Keratinocyte (primary cell): Measurements from ENCODE around the gene PLEK. TPM values are rescaled to one million over a fixed set of nuclear protein-coding genes. Genes with fewer than 3 reads are reported as not detected.

Experiments used
- DNase-seq: peaks from one replicate; pipeline ENCODE4 v3.0.0-alpha.2; 2011; ENCODE audit warnings: low read depth, missing footprints, low spot score
- FAIRE-seq: peaks from 2 replicates; lab custom pipeline; 2011; peaks lifted over from hg19 to GRCh38; lab: Jason Lieb, UNC
- H2AFZ ChIP-seq: 2 replicates; pipeline ENCODE4 v1.6.0; 2012; ENCODE audit warnings: low read length, control low read depth, inconsistent platforms; ENCODE audit not compliant: control insufficient read depth
- H3K27ac ChIP-seq: 2 replicates; pipeline ENCODE4 v1.5.1; 2011; ENCODE audit warnings: low read length; ENCODE audit not compliant: control insufficient read depth, insufficient read depth
- H3K27me3 ChIP-seq: 3 replicates; pipeline ENCODE4 v1.6.0; 2011; ENCODE audit warnings: low read length; ENCODE audit not compliant: control insufficient read depth, insufficient read depth; ENCODE audit errors: extremely low read depth
- H3K36me3 ChIP-seq, 2 experiments: 2 replicates in 1 of 2; 3 replicates in 1 of 2; pipeline ENCODE4 v1.5.1; 2011; ENCODE audit warnings: low read length in 2 of 2, mild to moderate bottlenecking in 1 of 2; ENCODE audit not compliant: control insufficient read depth in 2 of 2, insufficient read depth in 2 of 2; ENCODE audit errors: extremely low read depth in 1 of 2
- H3K4me1 ChIP-seq: 3 replicates; pipeline ENCODE4 v1.5.1; 2011; ENCODE audit warnings: low read length; ENCODE audit not compliant: control insufficient read depth, insufficient read depth; ENCODE audit errors: extremely low read depth
- H3K4me2 ChIP-seq: 3 replicates; pipeline ENCODE4 v1.6.0; 2011; ENCODE audit warnings: low read depth, low read length; ENCODE audit not compliant: control insufficient read depth, insufficient read depth; ENCODE audit errors: extremely low read depth
- H3K4me3 ChIP-seq, 3 experiments: fragments of 200-600 bp in 1 of 3; sonication (generic) in 1 of 3; 2 replicates in 2 of 3; 3 replicates in 1 of 3; pipeline ENCODE4 v1.5.1; 2011 to 2016; ENCODE audit warnings: low read length in 3 of 3, mild to moderate bottlenecking in 3 of 3, control low read depth in 2 of 3, inconsistent platforms in 1 of 3, low read depth in 1 of 3, mixed read lengths in 1 of 3, mixed run types in 1 of 3, moderate library complexity in 1 of 3; ENCODE audit not compliant: control insufficient read depth in 2 of 3, insufficient read depth in 2 of 3; ENCODE audit errors: extremely low read depth in 1 of 3
- H3K79me2 ChIP-seq: 2 replicates; pipeline ENCODE4 v1.6.0; 2012; ENCODE audit warnings: low read length; ENCODE audit not compliant: control insufficient read depth, insufficient read depth
- H3K9ac ChIP-seq: 3 replicates; pipeline ENCODE4 v1.6.0; 2011; ENCODE audit warnings: low read length; ENCODE audit not compliant: control insufficient read depth, insufficient read depth; ENCODE audit errors: extremely low read depth
- H3K9me1 ChIP-seq: 3 replicates; pipeline ENCODE4 v1.6.0; 2011; ENCODE audit warnings: low read length; ENCODE audit not compliant: control insufficient read depth, insufficient read depth; ENCODE audit errors: extremely low read depth
- H3K9me3 ChIP-seq: 2 replicates; pipeline ENCODE4 v1.5.1; 2012; ENCODE audit warnings: low read depth, low read length; ENCODE audit not compliant: control insufficient read depth
- H4K20me1 ChIP-seq: 3 replicates; pipeline ENCODE4 v1.6.0; 2011; ENCODE audit warnings: low read length; ENCODE audit not compliant: control insufficient read depth, insufficient read depth; ENCODE audit errors: extremely low read depth
- CTCF ChIP-seq, 3 experiments: IDR thresholded peaks in 1 of 3; conservative IDR thresholded peaks in 1 of 3; optimal IDR thresholded peaks in 1 of 3; 2 replicates in 2 of 3; 3 replicates in 1 of 3; pipeline versions ENCODE3 to v1.5.1; 2011; ENCODE audit warnings: low read length in 3 of 3, mild to moderate bottlenecking in 3 of 3, moderate library complexity in 2 of 3, control low read depth in 1 of 3, inconsistent platforms in 1 of 3; ENCODE audit not compliant: insufficient read depth in 2 of 3; ENCODE audit errors: extremely low read depth in 1 of 3
- EZH2 ChIP-seq: IDR thresholded peaks from one replicate; pipeline ENCODE4 v1.6.1; 2012; ENCODE audit warnings: inconsistent platforms, mild to moderate bottlenecking, low read length, moderate library complexity
- dilution Hi-C: fragments of 300-500 bp; cut with MboI; formaldehyde crosslinking; loops from one replicate; pipeline ENCODE4 v1.7.0; 2020; ENCODE audit warnings: low sequenced_read_pairs; ENCODE audit not compliant: extremely low pct_ligation_motif_present
- polyA plus RNA-seq, 5 experiments: library from polyadenylated mRNA; depleted of rRNA in 3 of 5; stranded (reverse) in 3 of 5; stranded (forward) in 1 of 5; unstranded in 1 of 5; fragments of >200 nt; gene quantifications; 1 replicate in 1 of 5; 2 replicates in 3 of 5; 3 replicates in 1 of 5; pipeline versions ENCODE4 v1.2.1 to v1.2.3, GENCODE V29; 2011 to 2012; ENCODE audit warnings: missing spikeins in 2 of 5, low read depth in 1 of 5, low replicate concordance in 1 of 5

Gene PLEK
- polyA plus RNA-seq, 1 donor (not counting 4 experiments of a cell fraction or from before 2014, with no cell fraction given) = 0.04 TPM

GRCh38 chr2:68379184-68379708 lies 14.2 kb downstream of the PLEK start:
- Histone ChIP-seq H3K36me3 (no peaks in the 10 kb centered on the region), H3K4me2 (no peak overlapping the region), H3K9ac (no peak overlapping the region), H2AFZ (no peak overlapping the region), H3K9me3 (no peaks in the 10 kb centered on the region), H4K20me1 (no peaks in the 10 kb centered on the region), H3K27ac (no peak overlapping the region), H3K27me3 (no peaks in the 10 kb centered on the region), H3K4me3 (no peak overlapping the region), H3K9me1 (no peaks in the 10 kb centered on the region), H3K4me1 (no peaks in the 10 kb centered on the region), H3K79me2 (no peaks in the 10 kb centered on the region)
- dilution Hi-C loops = no loop called here
- no peak for FAIRE-seq
- no peak for DNase-seq
- TF ChIP-seq CTCF (optimal IDR thresholded peaks at IDR 0.05 in 1 of 3, IDR thresholded peaks at IDR 0.05 in 1 of 3, conservative IDR thresholded peaks at IDR 0.05 in 1 of 3; ENCODE audit: extremely low read depth in 1 of 3, insufficient read depth in 2 of 3, low read length in 3 of 3) (no peak), EZH2 (no peak)

- H3K9ac ChIP-seq = no peak overlapping the region
- H3K4me3 ChIP-seq = no peak overlapping the region
- no peaks in the 10 kb centered on the region for H3K27me3 ChIP-seq
- no peaks in the 10 kb centered on the region for H3K79me2 ChIP-seq
- H3K4me2 ChIP-seq = no peak overlapping the region
- no peaks in the 10 kb centered on the region for H4K20me1 ChIP-seq
- DNase-seq (no peak), FAIRE-seq (no peak)
- no peak overlapping the region for H3K27ac ChIP-seq
- no peak overlapping the region for H2AFZ ChIP-seq
- H3K36me3 ChIP-seq = no peaks in the 10 kb centered on the region
- dilution Hi-C loops = no loop called here
- H3K9me1 ChIP-seq = no peaks in the 10 kb centered on the region
- no peaks in the 10 kb centered on the region for H3K4me1 ChIP-seq
- TF ChIP-seq CTCF (optimal IDR thresholded peaks at IDR 0.05 in 1 of 3, IDR thresholded peaks at IDR 0.05 in 1 of 3, conservative IDR thresholded peaks at IDR 0.05 in 1 of 3; ENCODE audit: extremely low read depth in 1 of 3, insufficient read depth in 2 of 3, low read length in 3 of 3) (no peak), EZH2 (no peak)
- H3K9me3 ChIP-seq = no peaks in the 10 kb centered on the region
Observed at GRCh38 chr2:68383778-68384177, 18.7 kb downstream of the PLEK start.
